Uterus (tissue), 2 donors: ENCODE measurements around the gene NLRP13.

Source experiments
- CTCF ChIP-seq, 4 experiments: fragments of 200-600 bp in 2 of 4; fragments of 450-650 bp in 2 of 4; sonication (generic) in 2 of 4; IDR thresholded peaks; one replicate each; pipeline ENCODE4 v1.5.1; 2016 to 2019; ENCODE audit warnings: antibody characterized with exemption in 4 of 4, mild to moderate bottlenecking in 2 of 4, moderate library complexity in 1 of 4
- POLR2A ChIP-seq, 2 donors: fragments of 450-650 bp; IDR thresholded peaks; one replicate each; pipeline ENCODE4 v1.6.1; 2016; ENCODE audit warnings: antibody characterized with exemption in 2 of 2, mild to moderate bottlenecking in 1 of 2, moderate library complexity in 1 of 2

- no peak for TF ChIP-seq POLR2A (IDR thresholded peaks at IDR 0.05)
- no peak for TF ChIP-seq CTCF (IDR thresholded peaks at IDR 0.05)
Measured at GRCh38 chr19:55901369-55902079, 30.6 kb downstream of the NLRP13 start.
